NCI-H1417 (cell line): ENCODE measurements around the gene COL10A1.
A peak's percentile ranks its signal among the peaks of the same experiment; 100 is the strongest.
"Not testable (repeated sequence)": the region's sequence is repeated elsewhere in the genome, so short reads cannot be mapped to it uniquely, and the experiment has no call there.

ENCODE experiments used
- DNase-seq, 3 experiments: peaks; one replicate each; lab custom pipeline; 2025; lab: John Stamatoyannopoulos, UW

The COL10A1 gene

GRCh38 chr6:116120430-116120829 is 5.5 kb downstream of the COL10A1 start:
- DNase-seq: no peak

GRCh38 chr6:116118608-116119007 is 7.3 kb downstream of the COL10A1 start:
- no peak for DNase-seq

- DNase-seq: no peak
Observed at GRCh38 chr6:116115781-116116180, 10.2 kb downstream of the COL10A1 start.

- DNase-seq: no peak
Observed at GRCh38 chr6:116113386-116113785, 12.5 kb downstream of the COL10A1 start.

- peak in 2 of 3 experiments; percentile 7 to 33 for DNase-seq
Observed at GRCh38 chr6:116111552-116112528, 14.1 kb downstream of the COL10A1 start.

GRCh38 chr6:116108836-116109235 is 17.1 kb downstream of the COL10A1 start:
- DNase-seq: peak in 1 of 3 experiments; percentile 3

- DNase-seq: no peak
Observed at GRCh38 chr6:116106146-116106545, 19.8 kb downstream of the COL10A1 start.

GRCh38 chr6:116105247-116105646 is 20.7 kb downstream of the COL10A1 start:
- DNase-seq: no peak

GRCh38 chr6:116104636-116105035 is 21.3 kb downstream of the COL10A1 start:
- DNase-seq: no peak

GRCh38 chr6:116102873-116103272 is 23.1 kb downstream of the COL10A1 start:
- DNase-seq: no peak

- peak in 1 of 3 experiments; percentile 49 for DNase-seq
Observed at GRCh38 chr6:116101790-116102189, 24.1 kb downstream of the COL10A1 start.

- DNase-seq: no peak
Observed at GRCh38 chr6:116101302-116101718, 24.6 kb downstream of the COL10A1 start.

- peak; percentile 80 to 94 (median 92) for DNase-seq
Observed at GRCh38 chr6:116100419-116101301, 25.3 kb downstream of the COL10A1 start, which contains the start of gene NT5DC1. Gene NT5DC1 (plus strand): TSS chr6:116100853. CDS start chr6:116100931, 78 bp downstream.

GRCh38 chr6:116099036-116099435 is 26.9 kb downstream of the COL10A1 start:
- no peak for DNase-seq

GRCh38 chr6:116096979-116097816 is 28.7 kb downstream of the COL10A1 start:
- DNase-seq: no peak

GRCh38 chr6:116096048-116096759 is 29.7 kb downstream of the COL10A1 start:
- DNase-seq: not testable (repeated sequence)

- no peak for DNase-seq
Observed at GRCh38 chr6:116094041-116094440, 31.9 kb downstream of the COL10A1 start.

GRCh38 chr6:116090251-116090650 is 35.7 kb downstream of the COL10A1 start:
- DNase-seq: no peak

- no peak for DNase-seq
Observed at GRCh38 chr6:116088946-116089345, 37.0 kb downstream of the COL10A1 start.

GRCh38 chr6:116087437-116088027 is 38.4 kb downstream of the COL10A1 start:
- DNase-seq: no peak
